ENCODE data around the gene DESI2. TPM values are rescaled to one million over a fixed set of nuclear protein-coding genes. Genes with fewer than 3 reads are reported as not detected.
"Not testable (repeated sequence)": the region's sequence is repeated elsewhere in the genome, so short reads cannot be mapped to it uniquely, and the experiment has no call there.

The DESI2 gene
- total RNA-seq, 1 experiment from 2014 or later: 57.4 TPM

DNA sequence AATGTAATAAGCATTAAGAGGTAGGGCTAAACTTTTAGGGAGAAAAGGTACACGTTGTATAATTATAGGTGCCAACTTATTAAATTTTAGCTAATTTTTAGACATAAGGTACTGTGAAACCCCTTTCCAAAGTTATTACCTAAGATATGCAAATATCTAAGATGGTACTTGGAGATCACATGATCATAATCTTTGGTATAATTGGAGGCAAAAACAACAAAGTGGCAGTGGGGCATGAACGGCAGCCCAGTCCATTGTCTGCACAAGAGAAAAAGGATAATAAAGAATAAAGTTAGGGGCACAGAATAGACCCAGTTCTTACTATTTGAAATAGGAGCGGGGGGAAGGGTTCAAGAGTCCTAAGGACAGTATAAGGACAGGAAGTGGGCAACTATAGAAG lies 51.2 kb downstream of the DESI2 start:
- no peak for DNase-seq (ENCODE audit: low spot score)

DNA sequence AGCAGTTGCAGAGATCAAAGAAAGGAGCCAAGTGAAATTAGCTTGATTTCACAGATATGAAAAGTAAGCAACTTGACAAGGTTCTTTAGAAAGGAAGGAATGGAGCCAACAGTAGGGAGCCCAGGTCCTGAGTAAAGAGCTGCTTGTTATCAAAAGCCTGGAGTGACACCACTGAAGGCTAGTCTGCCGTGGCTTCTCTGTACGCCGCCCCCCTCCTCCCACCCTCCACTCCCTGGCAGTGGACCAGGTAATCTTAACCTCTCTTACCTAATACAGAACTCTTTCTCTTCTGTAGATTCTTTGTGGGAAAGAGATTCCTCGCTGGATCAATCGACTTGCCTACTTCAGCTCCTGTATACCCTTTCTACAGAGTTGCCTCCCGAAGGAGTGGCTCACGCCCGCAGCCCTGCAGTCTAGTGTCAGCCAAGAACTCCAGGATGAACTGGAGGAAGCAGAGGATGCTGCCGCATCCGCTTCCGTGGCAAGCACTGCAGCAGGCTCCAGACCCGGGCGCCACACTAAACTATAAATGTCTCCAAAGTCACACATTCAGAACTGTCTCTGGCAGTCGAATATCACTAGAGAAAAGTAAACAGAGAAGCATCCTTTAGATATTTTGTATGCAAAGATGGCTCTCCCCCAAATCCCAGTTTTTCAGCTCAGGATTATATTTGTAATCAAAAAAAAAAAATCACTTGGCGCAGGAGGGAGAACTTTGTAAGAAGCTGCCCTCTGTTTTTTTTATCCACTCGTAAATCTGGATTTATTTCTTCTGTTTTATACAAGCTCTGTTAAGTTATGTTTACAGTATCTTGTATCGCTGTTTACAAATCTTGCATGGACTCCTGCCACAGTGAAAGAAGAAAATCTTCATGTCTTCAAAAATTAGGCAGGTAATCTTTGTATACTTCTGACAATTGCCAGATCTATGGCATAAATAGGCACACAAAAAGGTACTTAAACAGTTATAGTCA lies 52.6 kb downstream of the DESI2 start:
- DNase-seq (ENCODE audit: low spot score): no peak

DNA sequence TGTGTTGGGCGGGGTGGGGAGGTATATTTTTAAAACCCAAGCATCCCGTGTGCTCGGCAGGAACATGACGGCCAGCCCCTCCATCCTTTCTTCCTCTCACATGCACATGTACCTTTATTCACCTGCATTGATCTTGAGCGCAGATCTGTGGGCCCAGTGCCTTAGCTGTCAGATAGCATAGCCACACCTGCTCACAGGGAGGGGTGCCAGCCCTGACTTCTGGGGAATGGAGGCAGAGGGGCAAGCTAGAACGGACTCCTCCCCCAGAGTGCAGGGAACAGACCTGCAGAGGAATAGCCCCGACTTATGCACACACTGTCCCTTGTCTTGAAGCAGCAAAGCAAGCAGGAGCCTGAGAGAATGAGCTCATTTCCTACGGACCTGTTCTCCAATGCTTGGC lies 56.1 kb downstream of the DESI2 start:
- DNase-seq (ENCODE audit: low spot score): no peak

DNA sequence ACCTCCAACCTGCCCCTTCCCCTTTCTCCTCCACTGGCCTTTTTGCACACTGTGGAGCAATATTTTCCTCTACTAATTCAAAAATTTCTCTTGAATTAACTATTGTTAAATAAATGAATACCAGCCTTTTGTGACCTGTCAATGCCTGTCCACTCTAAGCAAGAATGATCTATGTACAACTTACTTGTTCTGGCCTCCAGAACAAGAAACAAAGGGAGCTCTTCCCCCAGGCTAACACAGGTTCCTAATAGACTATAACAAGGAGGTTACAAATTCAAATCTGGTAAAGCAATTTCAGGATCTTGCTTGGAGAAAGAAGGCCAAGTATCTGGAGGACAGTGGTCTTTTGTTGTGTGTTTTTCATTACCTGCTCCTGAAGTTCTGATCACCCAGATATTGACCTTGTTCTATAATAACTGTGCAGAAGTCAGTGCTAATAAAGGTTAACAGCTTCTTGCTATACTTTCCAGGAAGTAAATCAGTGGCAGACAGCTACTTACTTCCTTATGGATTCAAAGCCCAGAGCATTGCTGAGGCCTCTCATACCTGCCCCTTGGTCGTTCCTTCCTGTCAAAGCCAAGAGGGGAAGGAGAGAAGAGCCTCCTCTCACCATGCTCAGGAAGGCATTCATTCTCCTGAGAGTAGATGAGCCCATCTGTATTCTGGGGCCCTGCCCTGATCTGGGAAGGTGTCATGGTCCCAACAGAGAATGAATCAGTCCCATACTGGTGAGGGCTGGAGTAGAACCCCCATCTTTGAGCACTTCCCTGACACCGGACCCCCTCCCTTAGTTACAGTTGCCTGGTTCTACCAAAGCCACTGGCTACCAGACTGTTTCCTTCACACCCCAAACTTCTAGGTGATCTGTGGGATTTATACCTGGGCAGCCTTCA lies 56.8 kb downstream of the DESI2 start:
- no peak for DNase-seq (ENCODE audit: low spot score)

DNA sequence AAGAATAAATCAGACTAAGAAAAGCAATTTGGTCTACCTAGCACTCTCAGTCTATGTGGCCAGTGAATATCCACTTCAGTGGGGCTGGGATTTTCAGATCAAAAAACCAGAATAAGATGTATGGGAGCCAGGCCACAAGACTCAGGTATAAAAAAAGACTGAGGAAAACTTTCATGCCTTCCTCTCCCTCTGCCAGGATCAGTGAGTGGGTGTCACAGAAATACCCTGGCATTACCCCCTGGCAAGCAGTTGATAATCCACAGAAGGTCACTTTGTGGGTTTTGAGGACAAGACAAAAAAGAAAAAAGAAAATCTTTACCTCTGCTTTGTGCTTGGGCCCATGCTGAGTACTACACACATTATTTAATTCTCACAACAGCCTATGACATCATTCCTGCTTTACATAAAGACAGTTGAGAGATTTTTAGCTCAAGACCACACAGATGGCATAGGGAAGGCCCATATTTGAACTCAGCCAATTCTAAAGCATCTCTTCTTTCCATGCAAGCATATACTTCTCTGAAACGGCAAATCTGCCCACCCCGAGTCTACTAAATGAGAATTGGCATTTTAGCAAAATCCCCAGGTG lies 57.6 kb downstream of the DESI2 start:
- no peak for DNase-seq (ENCODE audit: low spot score)

DNA sequence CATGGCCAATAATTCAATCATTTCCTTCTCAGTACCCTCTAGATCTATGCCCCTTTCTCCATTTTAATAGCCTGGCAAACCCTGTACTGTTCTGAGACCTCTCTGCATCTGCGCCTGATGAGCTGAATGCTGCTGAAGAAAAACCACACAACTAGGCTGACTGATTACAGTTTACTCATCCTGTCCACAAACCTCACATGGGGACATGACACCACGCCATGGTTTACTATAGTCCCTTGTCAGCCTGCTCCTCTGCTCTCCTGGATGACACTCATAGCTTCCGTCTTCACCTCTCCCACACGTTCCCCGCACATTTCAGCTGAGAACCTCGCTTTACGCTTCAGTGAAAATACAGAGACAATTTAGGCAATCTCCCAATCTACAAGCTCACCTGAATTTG lies 59.7 kb downstream of the DESI2 start:
- no peak for DNase-seq (ENCODE audit: low spot score)

DNA sequence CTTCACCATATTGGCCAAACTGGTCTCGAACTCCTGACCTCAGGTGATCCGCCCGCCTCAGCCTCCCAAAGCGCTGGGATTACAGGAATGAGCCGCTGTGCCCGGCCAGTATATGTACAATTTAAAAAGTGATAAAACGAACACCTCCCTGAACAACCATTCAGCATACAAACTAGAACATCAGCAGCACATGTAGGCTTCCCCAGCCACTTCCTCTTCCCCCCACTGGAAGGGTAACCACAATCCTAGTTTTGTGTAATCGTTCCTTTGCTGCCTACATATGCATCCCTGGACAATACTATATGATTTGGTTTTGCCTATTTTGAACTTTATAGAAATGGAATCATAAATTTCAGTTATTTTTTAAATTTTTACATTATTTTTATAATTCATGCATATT lies 60.4 kb downstream of the DESI2 start:
- no peak for DNase-seq (ENCODE audit: low spot score)

DNA sequence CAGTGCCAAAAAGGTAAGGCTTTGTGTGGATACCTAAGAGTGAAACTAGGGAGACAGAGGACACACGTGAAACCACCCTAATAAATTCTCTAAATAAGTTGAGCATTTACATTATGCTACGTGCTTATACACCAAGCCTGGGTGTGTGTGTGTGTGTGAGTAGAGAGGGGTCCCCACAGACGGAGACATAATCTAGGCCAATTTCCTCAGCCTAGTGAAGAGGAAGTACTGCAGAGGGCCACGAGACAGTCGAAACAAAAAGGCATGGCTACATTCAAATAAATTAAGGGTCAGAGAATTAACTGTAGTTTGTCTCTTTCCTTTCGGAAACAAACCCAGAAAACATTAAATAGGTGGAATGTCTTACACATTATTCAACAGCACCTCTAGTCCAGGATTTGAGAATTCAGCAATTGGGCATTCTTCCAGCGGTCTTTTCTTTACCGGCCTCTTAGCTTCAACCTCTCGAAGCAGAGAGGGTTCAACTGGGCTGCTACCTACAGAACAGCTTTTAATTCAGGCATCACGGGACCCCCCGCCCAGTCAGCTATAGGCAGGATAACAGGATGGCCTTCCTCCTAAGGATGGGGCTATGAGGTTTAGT lies 75.0 kb downstream of the DESI2 start:
- no peak for DNase-seq (ENCODE audit: low spot score)

DNA sequence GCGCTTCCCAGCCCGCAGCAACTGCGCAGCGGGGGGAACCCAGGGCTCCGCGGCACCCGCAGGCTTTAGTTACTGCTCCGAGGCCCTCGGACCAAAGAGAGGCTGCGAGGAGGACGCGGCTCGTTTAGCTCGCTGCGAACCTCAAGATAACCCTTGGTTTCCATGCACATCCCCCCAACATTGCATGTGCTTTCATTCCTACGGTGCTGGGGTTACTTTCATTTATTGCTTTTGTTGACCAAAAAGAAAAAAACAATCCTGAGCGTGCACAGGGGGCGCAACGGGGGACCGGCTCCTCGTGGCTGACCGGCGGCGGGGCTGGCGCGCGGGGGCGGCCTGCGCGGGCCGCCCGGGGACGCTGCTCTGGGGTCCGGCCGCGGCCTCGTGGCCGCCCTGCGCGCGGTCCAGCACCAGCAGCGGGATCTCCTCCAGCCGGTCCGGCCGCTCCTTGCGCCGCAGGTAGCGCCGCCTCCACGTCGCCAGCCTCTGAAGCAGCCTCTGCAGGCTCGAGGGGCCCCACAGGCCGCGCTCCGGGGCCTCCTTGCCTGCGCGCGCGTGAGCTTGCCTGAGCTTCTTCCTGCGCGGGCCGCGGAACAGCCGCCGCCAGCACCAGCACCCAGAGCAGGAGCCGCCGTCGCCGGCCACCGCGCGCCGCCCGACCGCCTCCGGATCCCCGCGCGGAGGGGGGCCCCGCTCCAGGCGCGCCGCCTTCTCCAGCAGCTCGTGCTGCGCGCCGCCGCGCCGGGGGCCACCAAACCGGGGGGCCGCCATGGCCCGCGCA lies 77.4 kb downstream of the DESI2 start:
- no peak for DNase-seq (ENCODE audit: low spot score)

DNA sequence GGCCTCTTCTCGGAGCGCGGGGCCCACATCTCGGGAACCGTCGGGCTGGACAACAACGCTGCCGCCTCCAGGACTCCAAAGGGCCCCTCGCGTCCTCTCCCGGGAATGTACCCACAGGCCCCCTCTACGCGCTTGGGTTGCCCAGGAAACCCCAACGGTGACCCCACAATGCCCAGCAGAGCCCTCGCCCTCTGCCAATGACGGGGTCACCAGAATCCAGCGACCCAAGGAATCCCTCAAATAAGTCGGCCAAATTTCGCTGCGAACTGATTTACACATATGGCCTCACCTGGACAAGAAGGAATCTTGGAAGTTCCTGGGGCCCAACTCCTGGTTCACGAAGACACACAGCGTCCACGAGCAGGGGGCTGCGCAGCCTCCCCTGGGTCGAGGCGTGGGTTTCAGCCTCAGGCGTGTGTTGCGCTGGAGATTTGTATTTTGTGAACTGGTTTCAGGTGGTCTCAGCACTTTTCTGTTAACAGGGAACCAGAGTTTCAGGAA lies 78.1 kb downstream of the DESI2 start:
- DNase-seq (ENCODE audit: low spot score): no peak

DNA sequence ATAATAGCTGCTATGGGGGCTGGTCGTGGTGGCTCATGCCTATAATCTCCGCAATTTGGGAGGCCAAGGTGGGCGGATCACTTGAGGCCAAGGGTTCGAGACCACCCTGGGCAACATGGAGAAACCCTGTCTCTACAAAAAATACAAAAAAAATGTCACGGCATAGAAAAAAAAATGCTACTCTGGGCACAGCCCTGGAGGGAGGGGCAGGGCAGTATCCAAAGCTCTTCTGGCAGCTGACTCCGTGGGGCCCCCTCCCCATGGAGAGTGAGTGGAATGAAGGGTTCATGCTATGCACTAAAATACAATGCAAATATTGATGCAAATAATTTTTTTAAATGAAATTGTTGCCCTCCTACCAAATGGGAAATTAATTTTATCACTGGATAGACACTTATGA lies 78.7 kb downstream of the DESI2 start:
- DNase-seq (ENCODE audit: low spot score): no peak

DNA sequence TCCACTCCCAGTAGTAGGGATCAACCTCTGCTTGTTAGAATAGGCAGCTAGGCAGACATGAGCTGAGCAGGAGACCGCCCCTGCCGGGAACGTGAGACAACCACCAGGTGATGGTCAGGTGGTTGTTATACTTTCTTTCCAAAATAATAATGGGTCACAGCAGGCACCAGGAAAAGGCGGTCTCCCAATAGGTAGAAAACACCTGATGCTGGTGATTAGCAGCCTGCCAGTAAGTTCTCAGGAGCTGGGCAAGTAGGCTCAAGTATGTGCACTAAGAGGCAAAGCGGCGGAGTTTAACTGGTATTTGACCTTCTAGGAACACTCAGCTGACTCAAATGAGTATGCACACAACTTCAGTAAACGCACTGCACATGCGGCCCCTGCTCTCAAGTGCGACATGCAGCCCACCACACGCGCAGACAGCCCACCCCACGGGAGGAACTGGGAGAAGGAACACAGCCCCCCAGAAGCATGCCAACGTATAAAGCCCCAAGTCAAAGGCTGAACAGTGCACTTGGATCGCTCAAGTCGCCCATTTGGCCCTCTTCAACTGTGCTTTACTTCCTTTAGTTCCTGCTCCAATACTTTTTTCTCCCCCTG lies 80.0 kb downstream of the DESI2 start:
- DNase-seq (ENCODE audit: low spot score): no peak

DNA sequence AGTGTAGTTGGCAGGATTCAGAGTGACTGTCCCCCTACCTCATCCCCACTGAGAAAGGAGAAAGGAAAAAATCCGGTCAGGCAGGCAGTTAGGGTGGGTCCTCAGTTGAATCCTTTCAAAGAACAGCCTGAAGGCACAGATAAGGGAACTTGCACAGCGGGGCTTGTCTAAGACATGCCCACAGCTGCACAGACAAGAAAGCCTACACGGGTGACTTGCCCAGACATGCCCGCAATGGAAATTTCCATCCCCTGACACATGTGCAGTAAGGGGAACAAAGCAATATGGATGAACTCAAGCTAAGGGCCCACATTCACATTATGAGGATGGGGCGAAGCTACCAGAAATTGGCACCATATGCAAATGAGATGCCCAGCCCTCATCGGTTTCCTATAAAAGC lies 82.5 kb downstream of the DESI2 start:
- no peak for DNase-seq (ENCODE audit: low spot score)

DNA sequence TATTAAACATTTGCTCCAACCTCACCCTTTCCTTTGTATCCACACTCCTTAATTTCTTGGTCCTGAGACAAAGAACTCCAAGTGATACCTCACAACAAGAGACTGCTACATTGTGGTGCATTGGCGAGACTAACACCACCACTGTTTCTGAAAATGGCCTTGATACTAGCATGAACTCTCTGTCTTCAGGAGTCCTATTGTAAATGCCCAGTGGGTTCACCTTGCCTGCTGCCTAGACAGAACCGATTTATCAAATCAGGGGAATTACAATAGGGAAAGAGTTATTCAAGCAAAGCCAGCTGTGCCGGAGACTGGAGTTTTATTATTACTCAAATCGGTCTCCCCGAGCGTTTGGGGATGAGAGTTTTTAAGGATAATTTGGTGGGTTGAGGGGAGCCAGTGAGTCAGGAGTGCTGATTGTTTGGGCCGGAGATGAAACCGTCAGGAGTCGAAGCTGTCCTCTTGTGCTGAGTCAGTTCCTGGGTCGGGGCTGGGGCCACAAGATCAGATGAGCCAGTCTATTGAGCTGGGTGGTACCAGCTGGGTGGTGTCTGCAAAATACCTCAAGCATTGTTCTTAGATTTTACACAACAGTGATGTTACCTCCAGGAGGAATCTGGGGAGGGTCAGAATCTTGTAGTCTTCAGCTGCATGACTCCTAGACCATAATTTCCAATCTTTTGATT lies 83.1 kb downstream of the DESI2 start:
- DNase-seq (ENCODE audit: low spot score): no peak

DNA sequence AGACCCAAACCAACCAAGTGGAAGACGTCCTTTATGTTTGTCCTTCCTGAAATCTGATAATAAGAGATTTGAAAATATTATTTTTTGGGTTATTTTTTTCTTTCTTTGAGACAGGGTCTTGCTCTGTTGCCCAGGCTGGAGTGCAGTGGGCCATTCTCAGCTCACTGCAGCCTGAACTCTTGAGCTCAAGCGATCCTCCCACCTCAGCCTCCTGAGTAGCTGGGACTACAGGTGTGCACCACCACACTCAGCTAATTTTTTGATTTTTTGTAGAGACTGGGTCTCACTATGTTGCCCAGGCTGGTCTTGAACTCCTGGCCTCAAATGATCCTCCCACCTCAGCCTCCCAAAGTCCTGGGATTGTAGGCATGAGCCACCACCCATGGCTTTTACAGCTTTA lies 86.2 kb downstream of the DESI2 start:
- DNase-seq (ENCODE audit: low spot score): not testable (repeated sequence)

DNA sequence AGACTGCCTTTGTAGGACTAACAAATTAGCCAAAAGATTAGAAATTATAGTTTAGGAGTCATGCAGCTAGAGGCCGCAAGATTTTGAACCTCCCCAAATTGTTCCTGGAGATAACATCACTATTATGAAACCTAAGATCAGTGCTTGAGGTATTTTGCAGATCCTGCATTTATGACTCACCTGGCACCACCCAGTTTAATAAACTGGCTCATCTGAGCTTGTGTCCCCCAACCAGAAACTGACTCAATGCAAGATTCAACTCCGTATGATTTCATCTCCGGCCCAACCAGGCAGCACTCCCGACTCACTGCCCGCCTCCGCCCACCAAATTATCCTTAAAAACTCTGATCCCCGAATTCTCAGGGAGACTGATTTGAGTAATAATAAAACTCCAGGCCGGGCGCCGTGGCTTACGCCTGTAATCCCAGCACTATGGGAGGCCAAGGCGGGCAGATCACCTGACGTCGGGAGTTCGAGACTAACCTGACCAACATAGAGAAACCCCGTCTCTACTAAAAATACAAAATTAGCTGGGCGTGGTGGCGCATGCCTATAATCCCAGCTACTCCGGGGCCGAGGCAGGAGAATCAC lies 87.2 kb downstream of the DESI2 start:
- not testable (repeated sequence) for DNase-seq (ENCODE audit: low spot score)

DNA sequence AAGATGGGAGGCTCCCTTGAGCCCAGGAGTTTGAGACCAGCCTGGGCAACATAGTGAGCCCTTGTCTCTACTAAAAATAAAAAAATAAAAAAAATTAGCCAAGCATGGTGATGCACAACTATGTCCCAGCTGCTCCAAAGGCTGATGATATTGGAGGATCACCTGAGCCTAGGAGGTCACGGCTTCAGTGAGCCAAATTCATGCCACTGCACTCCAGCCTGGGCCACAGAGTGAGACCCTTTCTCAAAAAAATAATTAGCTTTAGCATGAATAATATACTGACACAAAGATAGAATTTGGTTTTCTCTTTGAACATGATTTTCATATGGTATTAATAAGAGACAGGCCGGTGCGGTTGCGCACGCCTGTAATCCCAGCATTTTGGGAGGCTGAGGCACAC lies 88.8 kb downstream of the DESI2 start:
- no peak for DNase-seq (ENCODE audit: low spot score)

DNA sequence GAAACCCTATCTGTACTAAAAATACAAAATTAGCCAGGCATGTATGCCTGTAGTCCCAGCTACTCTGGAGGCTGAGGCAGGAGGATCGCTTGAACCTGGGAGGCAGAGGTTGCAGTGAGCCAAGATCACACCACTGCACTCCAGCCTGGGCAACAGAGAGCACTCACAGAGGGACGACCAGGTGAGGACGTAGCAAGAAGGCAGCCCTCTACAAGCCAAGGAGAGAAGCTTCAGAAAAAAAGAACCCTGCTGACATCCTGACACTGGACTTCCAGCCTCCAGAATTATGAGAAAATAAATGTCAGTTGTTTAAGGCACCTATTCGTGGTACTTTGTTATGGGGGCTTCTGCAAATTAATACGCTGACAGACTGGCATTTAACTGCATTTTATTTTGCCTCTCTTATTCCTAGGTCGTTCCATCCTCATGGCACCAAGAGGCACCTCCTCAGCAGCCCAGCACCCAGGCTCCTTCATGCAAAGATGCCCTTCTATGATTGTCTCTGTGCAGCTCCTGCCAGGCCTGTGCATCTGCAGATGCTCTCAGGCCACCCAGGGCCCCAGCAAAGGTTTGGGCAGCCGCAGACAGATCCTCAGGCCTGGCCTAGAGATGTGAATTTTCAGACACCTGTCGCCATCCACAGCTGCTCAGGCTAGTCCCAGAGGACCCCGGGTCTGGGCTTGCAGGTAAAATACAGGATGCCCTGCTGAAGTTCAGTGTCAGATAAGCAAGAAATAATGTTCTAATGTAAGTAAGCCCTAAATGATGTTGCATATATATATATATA lies 96.5 kb downstream of the DESI2 start:
- DNase-seq (ENCODE audit: low spot score): no peak
